NCI-H446 (cell line): ENCODE results near the gene FCN2.

Experiments
- DNase-seq, 2 experiments: peaks; one replicate each; lab custom pipeline; 2025; lab: John Stamatoyannopoulos, UW

The FCN2 gene

GRCh38 chr9:134932606-134933005 lies 52.0 kb downstream of the FCN2 start:
- DNase-seq, result no peak

- DNase-seq, result no peak
Observed at GRCh38 chr9:134933076-134933659, 52.6 kb downstream of the FCN2 start.

GRCh38 chr9:134935056-134935640 lies 54.5 kb downstream of the FCN2 start:
- no peak for DNase-seq

GRCh38 chr9:134935701-134936345 lies 55.2 kb downstream of the FCN2 start:
- no peak for DNase-seq

- DNase-seq, result no peak
Observed at GRCh38 chr9:134936346-134937163, 55.9 kb downstream of the FCN2 start.
